Left renal cortex interstitium (tissue), 4 donors: ENCODE measurements around the gene OR2A14. TPM values are rescaled to one million over a fixed set of nuclear protein-coding genes. Genes with fewer than 3 reads are reported as not detected.
"Not testable (repeated sequence)": the region's sequence is repeated elsewhere in the genome, so short reads cannot be mapped to it uniquely, and the experiment has no call there.

Source experiments
- DNase-seq, 4 donors: peaks; one replicate each; pipeline ENCODE4 v3.0.0-alpha.2; 2013; ENCODE audit warnings: low read depth in 4 of 4, low spot score in 2 of 4, missing footprints in 1 of 4
- polyA plus RNA-seq, 4 donors: library from polyadenylated mRNA; unstranded; fragments of 120-200 nt; gene quantifications; one replicate each; pipeline ENCODE4 v1.2.1, GENCODE V29; 2013; ENCODE audit not compliant: insufficient read length in 4 of 4

OR2A14 gene
- polyA plus RNA-seq, 4 donors: 0.05 TPM; not detected in 3

- DNase-seq: no peak
Measured at GRCh38 chr7:144148224-144148827, 25.4 kb downstream of the OR2A14 start.

- no peak for DNase-seq
Measured at GRCh38 chr7:144158861-144159260, 35.9 kb downstream of the OR2A14 start.

- no peak for DNase-seq
Measured at GRCh38 chr7:144164784-144165183, 41.8 kb downstream of the OR2A14 start.

GRCh38 chr7:144171594-144172350 is 48.8 kb downstream of the OR2A14 start:
- not testable (repeated sequence) for DNase-seq

- DNase-seq: no peak
Measured at GRCh38 chr7:144174613-144175012, 51.6 kb downstream of the OR2A14 start.

- peak in 1 of 4 donors; percentile 1 for DNase-seq
Measured at GRCh38 chr7:144178380-144179164, 55.6 kb downstream of the OR2A14 start.

GRCh38 chr7:144179165-144179479 is 56.1 kb downstream of the OR2A14 start:
- not testable (repeated sequence) for DNase-seq

Other genes starting within 250 kb of the OR2A14 start
- gene TCAF1, start 221.0 kb upstream of the OR2A14 start, polyA plus RNA-seq: 10 to 100 TPM; 72.9 to 85.9 (median 77.6) TPM
- not detected for gene OR2F2, start 187.9 kb upstream of the OR2A14 start, polyA plus RNA-seq
- under 1 TPM; 0.04 to 0.33 (median 0.12) TPM for gene OR2F1, start 168.3 kb upstream of the OR2A14 start, polyA plus RNA-seq
- gene OR6B1, start 122.9 kb upstream of the OR2A14 start, polyA plus RNA-seq: under 1 TPM in 2 of 4 donors, not detected in 2; 0.03 to 0.05 TPM
- gene OR2A5, start 74.2 kb upstream of the OR2A14 start, polyA plus RNA-seq: under 1 TPM in 2 of 4 donors, not detected in 2; 0.02 to 0.35 TPM
- under 1 TPM in 1 of 4 donors, not detected in 3; 0.13 TPM for gene OR2A25, start 53.4 kb upstream of the OR2A14 start, polyA plus RNA-seq
- under 1 TPM in 2 of 4 donors, not detected in 2; 0.03 to 0.08 TPM for gene OR2A12, start 36.9 kb upstream of the OR2A14 start, polyA plus RNA-seq
- gene OR2A2, start 13.6 kb upstream of the OR2A14 start, polyA plus RNA-seq: under 1 TPM in 1 of 4 donors, not detected in 3; 0.09 TPM
- 10 to 100 TPM in 1 of 4 donors, 1 to 10 TPM in 3; 3.5 to 20.1 (median 5.7) TPM for gene CTAGE4, start 60.3 kb downstream of the OR2A14 start, polyA plus RNA-seq
- gene ARHGEF35, start 72.7 kb downstream of the OR2A14 start, polyA plus RNA-seq: 10 to 100 TPM; 18.7 to 27.6 (median 22.4) TPM
- gene OR2A42, start 116.4 kb downstream of the OR2A14 start, polyA plus RNA-seq: 1 to 10 TPM in 2 of 4 donors, under 1 TPM in 2; 0.43 to 4.1 (median 2.0) TPM
- 10 to 100 TPM in 2 of 4 donors, 1 to 10 TPM in 2; 4.3 to 27.2 (median 11.3) TPM for gene OR2A7, start 141.6 kb downstream of the OR2A14 start, polyA plus RNA-seq
- 1 to 10 TPM; 4.0 to 8.9 (median 5.3) TPM for gene CTAGE8, start 146.1 kb downstream of the OR2A14 start, polyA plus RNA-seq
- 1 to 10 TPM in 3 of 4 donors, under 1 TPM in 1; 0.68 to 1.9 (median 1.1) TPM for gene OR2A1, start 189.2 kb downstream of the OR2A14 start, polyA plus RNA-seq
- 10 to 100 TPM; 20.8 to 38.0 (median 25.7) TPM for gene ARHGEF5, start 232.2 kb downstream of the OR2A14 start, polyA plus RNA-seq